ENCODE results near the gene SIRT2. TPM values are rescaled to one million over a fixed set of nuclear protein-coding genes. Genes with fewer than 3 reads are reported as not detected.

Gene SIRT2
- polyA plus RNA-seq, 3 donors from 2014 or later = 96.8 to 114 (median 112) TPM

GRCh38 chr19:38915329-38916321 lies 16.2 kb upstream of the SIRT2 start:
- H3K4me3 Mint-ChIP-seq = no peak overlapping the region
- no peaks in the 10 kb centered on the region for H3K9me3 Mint-ChIP-seq
- no peak for DNase-seq
- H3K36me3 Mint-ChIP-seq = peaks cover 0 to 12% (median 0%) of the 10 kb centered on the region in 3 donors
- H3K27me3 Mint-ChIP-seq (ENCODE audit: low read depth in 3 of 3) = peaks cover 0 to 4% (median 2%) of the 10 kb centered on the region in 3 donors
- no peak overlapping the region for H3K27ac Mint-ChIP-seq
- peaks cover 9 to 13% of the 10 kb centered on the region in 2 donors for H3K4me1 Mint-ChIP-seq

- no peak for DNase-seq
- Mint-ChIP-seq H3K27ac (peak overlapping the region in 2 of 6 donors; percentile 16 to 37), H3K36me3 (peaks cover 0 to 10% (median 3%) of the 10 kb centered on the region in 3 donors)
Observed at GRCh38 chr19:38913958-38914357, 14.5 kb upstream of the SIRT2 start.

GRCh38 chr19:38912600-38913514 lies 13.4 kb upstream of the SIRT2 start:
- DNase-seq = no peak
- peaks cover 21 to 34% of the 10 kb centered on the region in 2 donors for H3K4me1 Mint-ChIP-seq
- peak overlapping the region in 4 of 6 donors; percentile 22 to 72 (median 48) for H3K27ac Mint-ChIP-seq
- H3K9me3 Mint-ChIP-seq = no peaks in the 10 kb centered on the region
- peaks cover 4 to 7% (median 4%) of the 10 kb centered on the region in 3 donors for H3K27me3 Mint-ChIP-seq (ENCODE audit: low read depth in 3 of 3)
- peaks cover under 1 to 12% (median 10%) of the 10 kb centered on the region in 3 donors for H3K36me3 Mint-ChIP-seq
- H3K4me3 Mint-ChIP-seq = no peak overlapping the region

More at GRCh38 chr19:38913958-38914357, 14.5 kb upstream of the SIRT2 start:
- Mint-ChIP-seq H3K9me3 (no peaks in the 10 kb centered on the region), H3K27me3 (ENCODE audit: low read depth in 3 of 3) (peaks cover 2 to 4% (median 2%) of the 10 kb centered on the region in 3 donors), H3K4me1 (peaks cover 13 to 24% of the 10 kb centered on the region in 2 donors), H3K4me3 (no peak overlapping the region)

GRCh38 chr19:38911388-38912001 lies 12.1 kb upstream of the SIRT2 start:
- no peak overlapping the region for H3K4me3 Mint-ChIP-seq
- H3K36me3 Mint-ChIP-seq = peaks cover 5 to 20% (median 16%) of the 10 kb centered on the region in 3 donors
- peaks cover 4 to 12% (median 5%) of the 10 kb centered on the region in 3 donors for H3K27me3 Mint-ChIP-seq (ENCODE audit: low read depth in 3 of 3)
- H3K4me1 Mint-ChIP-seq = peaks cover 25 to 39% of the 10 kb centered on the region in 2 donors
- H3K9me3 Mint-ChIP-seq = no peaks in the 10 kb centered on the region
- no peak for DNase-seq
- H3K27ac Mint-ChIP-seq = no peak overlapping the region

GRCh38 chr19:38910488-38910887 lies 11.1 kb upstream of the SIRT2 start:
- Mint-ChIP-seq H3K4me1 (peaks cover 25 to 40% of the 10 kb centered on the region in 2 donors), H3K36me3 (peaks cover 5 to 20% (median 16%) of the 10 kb centered on the region in 3 donors), H3K27me3 (ENCODE audit: low read depth in 3 of 3) (peaks cover 4 to 12% (median 4%) of the 10 kb centered on the region in 3 donors), H3K4me3 (peak overlapping the region in 1 of 5 donors; percentile 17), H3K9me3 (no peaks in the 10 kb centered on the region), H3K27ac (peak overlapping the region in 3 of 6 donors; percentile 45 to 87 (median 55))
- no peak for DNase-seq

- Mint-ChIP-seq H3K27ac (peak overlapping the region; percentile 85 to 92 (median 86)), H3K4me1 (peaks cover 35 to 46% of the 10 kb centered on the region in 2 donors), H3K36me3 (peaks cover 9 to 28% (median 19%) of the 10 kb centered on the region in 3 donors), H3K9me3 (no peaks in the 10 kb centered on the region), H3K4me3 (peak overlapping the region; percentile 22 to 67 (median 42)), H3K27me3 (ENCODE audit: low read depth in 3 of 3) (peaks cover 4 to 12% (median 4%) of the 10 kb centered on the region in 3 donors)
- DNase-seq = peak; percentile 23 to 36 (median 30)
Observed at GRCh38 chr19:38908911-38909310, 9.5 kb upstream of the SIRT2 start.

- Mint-ChIP-seq H3K4me3 (no peak overlapping the region), H3K27me3 (ENCODE audit: low read depth in 3 of 3) (peaks cover 4 to 11% (median 4%) of the 10 kb centered on the region in 3 donors), H3K9me3 (no peaks in the 10 kb centered on the region), H3K27ac (peak overlapping the region; percentile 37 to 88 (median 79)), H3K4me1 (peaks cover 37 to 42% of the 10 kb centered on the region in 2 donors), H3K36me3 (peaks cover 9 to 33% (median 16%) of the 10 kb centered on the region in 3 donors)
- DNase-seq = no peak
Observed at GRCh38 chr19:38907670-38908069, 8.3 kb upstream of the SIRT2 start.

GRCh38 chr19:38907227-38907626 lies 7.8 kb upstream of the SIRT2 start:
- Mint-ChIP-seq H3K27me3 (ENCODE audit: low read depth in 3 of 3) (peaks cover 4 to 10% (median 4%) of the 10 kb centered on the region in 3 donors), H3K27ac (peak overlapping the region in 4 of 6 donors; percentile 17 to 80 (median 50)), H3K9me3 (no peaks in the 10 kb centered on the region), H3K36me3 (peaks cover 9 to 33% (median 16%) of the 10 kb centered on the region in 3 donors), H3K4me1 (peaks cover 34 to 42% of the 10 kb centered on the region in 2 donors), H3K4me3 (no peak overlapping the region)
- no peak for DNase-seq

- H3K9me3 Mint-ChIP-seq = no peaks in the 10 kb centered on the region
- DNase-seq = no peak
- H3K4me3 Mint-ChIP-seq = no peak overlapping the region
- H3K27me3 Mint-ChIP-seq (ENCODE audit: low read depth in 3 of 3) = peaks cover 4 to 10% (median 4%) of the 10 kb centered on the region in 3 donors
- H3K27ac Mint-ChIP-seq = peak overlapping the region in 2 of 6 donors; percentile 29 to 55
- H3K4me1 Mint-ChIP-seq = peaks cover 49% of the 10 kb centered on the region in 2 donors
- H3K36me3 Mint-ChIP-seq = peaks cover 12 to 36% (median 12%) of the 10 kb centered on the region in 3 donors
Observed at GRCh38 chr19:38905620-38906019, 6.2 kb upstream of the SIRT2 start.

- DNase-seq = no peak
- H3K36me3 Mint-ChIP-seq = peaks cover 10 to 37% (median 13%) of the 10 kb centered on the region in 3 donors
- no peaks in the 10 kb centered on the region for H3K9me3 Mint-ChIP-seq
- H3K27ac Mint-ChIP-seq = peak overlapping the region in 4 of 6 donors; percentile 18 to 78 (median 39)
- H3K27me3 Mint-ChIP-seq (ENCODE audit: low read depth in 3 of 3) = peaks cover 4 to 10% (median 4%) of the 10 kb centered on the region in 3 donors
- peaks cover 50 to 57% of the 10 kb centered on the region in 2 donors for H3K4me1 Mint-ChIP-seq
- no peak overlapping the region for H3K4me3 Mint-ChIP-seq
Observed at GRCh38 chr19:38904581-38905539, 5.4 kb upstream of the SIRT2 start.

GRCh38 chr19:38901683-38902082 lies 2.3 kb upstream of the SIRT2 start:
- no peak for DNase-seq
- Mint-ChIP-seq H3K9me3 (no peaks in the 10 kb centered on the region), H3K27me3 (ENCODE audit: low read depth in 3 of 3) (peaks cover 7 to 16% (median 8%) of the 10 kb centered on the region in 3 donors), H3K36me3 (peaks cover 4 to 19% (median 8%) of the 10 kb centered on the region in 3 donors), H3K4me3 (peak overlapping the region; percentile 51 to 98 (median 93)), H3K4me1 (peaks cover 57 to 70% of the 10 kb centered on the region in 2 donors), H3K27ac (peak overlapping the region in 5 of 6 donors; percentile 60 to 98 (median 84))

Data from immature natural killer cell (primary cell).